DND-41 (cell line): ENCODE data around the gene ZNF99.

Experiments used
- ATAC-seq: fragments of 200-7000 bp; cut with Tn5 transposase; 3 replicates; pipeline ENCODE4 v1.9.1; 2021; ENCODE audit warnings: low read depth; ENCODE audit not compliant: insufficient read depth
- DNase-seq: peaks from one replicate; pipeline ENCODE4 v3.0.0-alpha.2; 2020
- H2AFZ ChIP-seq: 2 replicates; pipeline ENCODE4 v1.6.0; 2012; ENCODE audit warnings: low read depth, low read length
- H3K27ac ChIP-seq: 2 replicates; pipeline ENCODE4 v1.5.1; 2012; ENCODE audit warnings: low read length, inconsistent platforms
- H3K27me3 ChIP-seq: fragments of 200-600 bp; sonication (generic); 2 replicates; pipeline ENCODE4 v1.6.0; 2012; ENCODE audit warnings: low read length, mild to moderate bottlenecking, inconsistent platforms; ENCODE audit not compliant: insufficient read depth, poor library complexity
- H3K36me3 ChIP-seq: 2 replicates; pipeline ENCODE4 v1.5.1; 2012; ENCODE audit warnings: low read length, inconsistent platforms; ENCODE audit not compliant: insufficient read depth
- H3K4me1 ChIP-seq: 2 replicates; pipeline ENCODE4 v1.5.1; 2012; ENCODE audit warnings: mild to moderate bottlenecking, low read length; ENCODE audit not compliant: insufficient read depth
- H3K4me2 ChIP-seq: 2 replicates; pipeline ENCODE4 v1.6.0; 2012; ENCODE audit warnings: mild to moderate bottlenecking, moderate library complexity, low read length, inconsistent platforms; ENCODE audit not compliant: insufficient read depth
- H3K4me3 ChIP-seq, 2 experiments: fragments of 200-600 bp in 1 of 2; shearing (Covaris generic) in 1 of 2; 2 replicates each; pipeline ENCODE4 v1.5.1; 2012 to 2016; ENCODE audit warnings: inconsistent platforms in 2 of 2, low read length in 2 of 2, mild to moderate bottlenecking in 2 of 2, low read depth in 1 of 2, moderate library complexity in 1 of 2
- H3K79me2 ChIP-seq: 2 replicates; pipeline ENCODE4 v1.6.0; 2012; ENCODE audit warnings: low read length, inconsistent platforms; ENCODE audit not compliant: insufficient read depth
- H3K9ac ChIP-seq: 2 replicates; pipeline ENCODE4 v1.6.0; 2012; ENCODE audit warnings: low read depth, mild to moderate bottlenecking, inconsistent platforms, low read length, moderate library complexity
- H3K9me3 ChIP-seq: 2 replicates; pipeline ENCODE4 v1.5.1; 2012; ENCODE audit warnings: low read length, moderate library complexity, mild to moderate bottlenecking, inconsistent platforms; ENCODE audit not compliant: insufficient read depth, severe bottlenecking
- H4K20me1 ChIP-seq: 2 replicates; pipeline ENCODE4 v1.6.0; 2012; ENCODE audit warnings: low read length; ENCODE audit not compliant: insufficient read depth
- CTCF ChIP-seq: IDR thresholded peaks from 2 replicates; pipeline ENCODE4 v1.5.1; 2012; ENCODE audit warnings: borderline replicate concordance, low read length, moderate library complexity, mild to moderate bottlenecking; ENCODE audit not compliant: poor library complexity, severe bottlenecking; ENCODE audit errors: extremely low read depth
- EZH2 ChIP-seq: IDR thresholded peaks from 3 replicates; pipeline ENCODE4 v1.6.1; 2012; ENCODE audit warnings: borderline replicate concordance, low read depth, mild to moderate bottlenecking, moderate library complexity, low read length, inconsistent platforms; ENCODE audit not compliant: severe bottlenecking

ZNF99 gene

GRCh38 chr19:22814124-22814523, 30.2 kb upstream of the ZNF99 start:
- no peaks in the 10 kb centered on the region for H4K20me1 ChIP-seq
- no peak for ATAC-seq
- peaks cover 5% of the 10 kb centered on the region for H3K9me3 ChIP-seq
- no peak for TF ChIP-seq EZH2
- TF ChIP-seq CTCF: no peak
- no peak overlapping the region for H3K27ac ChIP-seq
- no peaks in the 10 kb centered on the region for H3K4me1 ChIP-seq
- H3K27me3 ChIP-seq: no peaks in the 10 kb centered on the region
- no peaks in the 10 kb centered on the region for H3K36me3 ChIP-seq
- no peak for DNase-seq
- no peak overlapping the region for H3K9ac ChIP-seq
- no peaks in the 10 kb centered on the region for H3K79me2 ChIP-seq
- H3K4me2 ChIP-seq: no peak overlapping the region
- no peak overlapping the region for H2AFZ ChIP-seq
- no peak overlapping the region for H3K4me3 ChIP-seq

GRCh38 chr19:22807061-22807835, 23.3 kb upstream of the ZNF99 start:
- Histone ChIP-seq H3K79me2 (no peaks in the 10 kb centered on the region), H3K9ac (no peak overlapping the region), H4K20me1 (no peaks in the 10 kb centered on the region), H3K36me3 (no peaks in the 10 kb centered on the region), H3K27ac (no peak overlapping the region), H3K4me1 (no peaks in the 10 kb centered on the region), H2AFZ (no peak overlapping the region), H3K27me3 (no peaks in the 10 kb centered on the region), H3K4me2 (no peak overlapping the region), H3K9me3 (peaks cover 2% of the 10 kb centered on the region), H3K4me3 (no peak overlapping the region)
- DNase-seq: no peak
- no peak for ATAC-seq
- no peak for TF ChIP-seq EZH2
- TF ChIP-seq CTCF: no peak

GRCh38 chr19:22806418-22806817, 22.5 kb upstream of the ZNF99 start:
- Histone ChIP-seq H3K9ac (no peak overlapping the region), H3K36me3 (no peaks in the 10 kb centered on the region), H4K20me1 (no peaks in the 10 kb centered on the region), H3K79me2 (no peaks in the 10 kb centered on the region), H3K27me3 (no peaks in the 10 kb centered on the region), H3K4me1 (no peaks in the 10 kb centered on the region), H3K27ac (no peak overlapping the region), H3K4me2 (no peak overlapping the region), H3K4me3 (no peak overlapping the region), H3K9me3 (peaks cover 7% of the 10 kb centered on the region), H2AFZ (no peak overlapping the region)
- no peak for ATAC-seq
- TF ChIP-seq CTCF (no peak), EZH2 (no peak)
- DNase-seq: no peak
